B cell (primary cell): ENCODE measurements around the gene CLDN7. TPM values are rescaled to one million over a fixed set of nuclear protein-coding genes. Genes with fewer than 3 reads are reported as not detected.
A peak's percentile ranks its signal among the peaks of the same experiment; 100 is the strongest.

Experiments used
- ATAC-seq: fragments of 200-7000 bp; cut with Tn5 transposase; one replicate; pipeline ENCODE4 v1.10.0; 2021; ENCODE audit warnings: low read depth, mild to moderate bottlenecking, moderate number of reproducible peaks, moderate library complexity
- CTCF ChIA-PET: fragments of 350-600 bp; sonication (Branson Sonifier 250); formaldehyde crosslinking; loops from one replicate; lab custom pipeline; 2021; ENCODE audit warnings: antibody characterized with exemption, inconsistent platforms; lab: Charles Lee
- POLR2A ChIA-PET: fragments of 350-600 bp; sonication (Branson Sonifier 250); formaldehyde crosslinking; loops from one replicate; lab custom pipeline; 2021; ENCODE audit warnings: antibody characterized with exemption; lab: Charles Lee
- DNase-seq: peaks from one replicate; pipeline ENCODE4 v3.0.0; 2013
- H2AFZ ChIP-seq: 2 replicates; pipeline ENCODE4 v1.6.1; 2012; ENCODE audit warnings: mild to moderate bottlenecking, low read depth, low read length; ENCODE audit not compliant: insufficient read depth, poor library complexity, severe bottlenecking
- H3K27ac ChIP-seq, 2 donors: 1 replicate in 1 of 2; 2 replicates in 1 of 2; pipeline ENCODE4 v1.5.1; 2012 to 2013; ENCODE audit warnings: low read length in 2 of 2, mild to moderate bottlenecking in 2 of 2, moderate library complexity in 1 of 2
- H3K27me3 ChIP-seq, 4 experiments: fragments of 200-600 bp in 1 of 4; sonication (generic) in 1 of 4; replicated peaks in 1 of 4; 1 replicate in 2 of 4; 2 replicates in 2 of 4; pipeline versions ENCODE4 v1.6.1 to v1.7.0; 2013 to 2016; ENCODE audit warnings: low read length in 3 of 4, mild to moderate bottlenecking in 2 of 4, mixed read lengths in 1 of 4, moderate library complexity in 1 of 4; ENCODE audit not compliant: insufficient read depth in 4 of 4, control insufficient read depth in 3 of 4; ENCODE audit errors: control extremely low read depth in 1 of 4
- H3K36me3 ChIP-seq, 2 experiments: replicated peaks in 1 of 2; 1 replicate in 1 of 2; 2 replicates in 1 of 2; pipeline versions ENCODE4 v1.6.1 to v1.7.1; 2013; ENCODE audit warnings: low read length in 1 of 2; ENCODE audit not compliant: insufficient read depth in 2 of 2, control insufficient read depth in 1 of 2; ENCODE audit errors: control extremely low read depth in 1 of 2, extremely low read depth in 1 of 2
- H3K4me1 ChIP-seq, 2 donors: fragments of 200-600 bp in 1 of 2; sonication (generic) in 1 of 2; 1 replicate in 1 of 2; 2 replicates in 1 of 2; pipeline versions ENCODE4 v1.5.1 to v1.6.1; 2013 to 2017; ENCODE audit warnings: low read length in 2 of 2; ENCODE audit not compliant: control insufficient read depth in 2 of 2, insufficient read depth in 2 of 2
- H3K4me2 ChIP-seq: replicated peaks from 2 replicates; pipeline ENCODE3; 2012; ENCODE audit warnings: mild to moderate bottlenecking, low read depth, low read length; ENCODE audit not compliant: poor library complexity, severe bottlenecking
- H3K4me3 ChIP-seq, 5 experiments: fragments of 200-600 bp in 1 of 5; sonication (generic) in 1 of 5; 1 replicate in 3 of 5; 2 replicates in 2 of 5; pipeline versions ENCODE4 v1.5.1 to v1.7.0; 2011 to 2016; ENCODE audit warnings: low read length in 4 of 5, mild to moderate bottlenecking in 4 of 5, low read depth in 2 of 5, control low read depth in 1 of 5, moderate library complexity in 1 of 5; ENCODE audit not compliant: insufficient read depth in 1 of 5; ENCODE audit errors: control extremely low read depth in 1 of 5, extremely low read depth in 1 of 5
- H3K79me2 ChIP-seq: fragments of 200-600 bp; sonication (generic); one replicate; pipeline ENCODE4 v1.6.0; 2016; ENCODE audit warnings: low read length; ENCODE audit not compliant: control insufficient read depth, insufficient read depth
- H3K9ac ChIP-seq: fragments of 200-600 bp; sonication (generic); 2 replicates; pipeline ENCODE4 v1.6.1; 2017; ENCODE audit warnings: mild to moderate bottlenecking, low read length, moderate library complexity
- H3K9me3 ChIP-seq, 3 donors: one replicate each; pipeline versions ENCODE4 v1.6.1 to v1.7.1; 2013; ENCODE audit warnings: low read length in 2 of 3; ENCODE audit not compliant: control insufficient read depth in 2 of 3, insufficient read depth in 1 of 3; ENCODE audit errors: control extremely low read depth in 1 of 3
- H4K20me1 ChIP-seq: 2 replicates; pipeline ENCODE4 v1.6.0; 2012; ENCODE audit warnings: mild to moderate bottlenecking, low read length; ENCODE audit not compliant: insufficient read depth, control insufficient read depth, poor library complexity, severe bottlenecking
- H3K27ac Mint-ChIP-seq: one replicate; pipeline ENCODE4 v1.8.0; 2021; ENCODE audit warnings: mixed read lengths
- H3K27me3 Mint-ChIP-seq: one replicate; pipeline ENCODE4 v1.8.0; 2021; ENCODE audit warnings: mixed read lengths
- H3K4me1 Mint-ChIP-seq: one replicate; pipeline ENCODE4 v1.8.0; 2021; ENCODE audit warnings: mixed read lengths
- H3K4me3 Mint-ChIP-seq: one replicate; pipeline ENCODE4 v1.8.0; 2021; ENCODE audit warnings: mixed read lengths
- H3K9me3 Mint-ChIP-seq: one replicate; pipeline ENCODE4 v1.8.0; 2022; ENCODE audit warnings: mixed read lengths; ENCODE audit not compliant: insufficient read depth
- CTCF ChIP-seq: fragments of 200-600 bp; IDR thresholded peaks from one replicate; pipeline ENCODE4 v1.8.0; 2022; ENCODE audit warnings: antibody characterized with exemption, mild to moderate bottlenecking
- EZH2 ChIP-seq: IDR thresholded peaks from 2 replicates; pipeline ENCODE4 v1.6.1; 2012; ENCODE audit warnings: borderline replicate concordance, low read depth, mild to moderate bottlenecking, moderate library complexity, low read length; ENCODE audit not compliant: insufficient read depth, poor library complexity, severe bottlenecking
- WGBS: methylation state at CpG from one replicate; pipeline ENCODE4 v1.1.5; 2013; ENCODE audit warnings: missing lambda C conversion rate; ENCODE audit not compliant: insufficient coverage; 5-methylcytosine and 5-hydroxymethylcytosine counted together
- intact Hi-C: fragments of 100-400 bp; cut with micrococcal nuclease; formaldehyde crosslinking; loops from one replicate; pipeline ENCODE4 v1.10.0; 2022
- polyA plus RNA-seq: library from polyadenylated mRNA; depleted of rRNA; stranded (reverse); fragments of >200 nt; gene quantifications from 2 replicates; pipeline ENCODE4 v1.2.3, GENCODE V29; 2012
- total RNA-seq, 2 donors: library from RNA; stranded (reverse); fragments of 120-200 nt in 1 of 2; gene quantifications; 1 replicate in 1 of 2; 2 replicates in 1 of 2; pipeline versions ENCODE4 v1.2.3 to v1.2.4, GENCODE V29; 2013 to 2022

The CLDN7 gene
- total and polyA plus RNA-seq, 2 donors (not counting 1 experiment from before 2014, with no cell fraction given): 1.2 to 5.8 TPM

- Mint-ChIP-seq H3K27ac (peak within 1 kb of the TSS; percentile 93), H3K4me1 (peaks cover 48% of the 10 kb centered on the region), H3K9me3 (no peaks in the 10 kb centered on the region), H3K27me3 (no peaks in the 10 kb centered on the region), H3K4me3 (peak within 1 kb of the TSS; percentile 97)
- Histone ChIP-seq H3K4me3 (peak within 1 kb of the TSS; percentile 31 to 86 (median 80)), H4K20me1 (no peaks in the 10 kb centered on the region), H3K9me3 (no peaks in the 10 kb centered on the region), H3K27me3 (no peaks in the 10 kb centered on the region), H2AFZ (peak within 1 kb of the TSS; percentile 86), H3K79me2 (peaks cover 7% of the 10 kb centered on the region), H3K4me1 (peaks cover 20 to 47% of the 10 kb centered on the region in 2 donors), H3K36me3 (peaks cover 0 to 29% of the 10 kb centered on the region in 2 experiments), H3K27ac (peak within 1 kb of the TSS; percentile 42 to 78), H3K4me2 (peak within 1 kb of the TSS; percentile 94), H3K9ac (peak within 1 kb of the TSS; percentile 83)
- ChIA-PET CTCF (interaction anchor here (0.7 to 3.8 kb wide), 19 partner anchors 10 to 217 kb away, joined by 3 to 47 read pairs (median 5); partner anchors contain the start of genes ACAP1, DVL2, GABARAP and PHF23), POLR2A (interaction anchor here (0.5 to 9.1 kb wide), 10 partner anchors 13 to 187 kb away, joined by 3 to 157 read pairs (median 5); partner anchors contain the start of genes CTDNEP1, DVL2, ELP5 and GABARAP)
- no peak for TF ChIP-seq EZH2
- no peak for TF ChIP-seq CTCF
- ATAC-seq (peak; percentile 76), DNase-seq (peak; percentile 78)
- intact Hi-C loops: loop anchor here (1.0 to 2.0 kb wide), 4 partner anchors 14 to 77 kb away; partner anchors contain the start of genes DVL2 and PHF23
- 2% methylated on average over 62 of the region's 63 CpGs for WGBS
Measured at GRCh38 chr17:7219812-7220592, 42.3 kb downstream of the CLDN7 start, which contains the start of the genes ACADVL and DLG4. TSS of gene ACADVL (plus strand) at chr17:7219938. CDS start at chr17:7219985, 47 bp downstream. TSS of gene DLG4 (minus strand) at chr17:7219836.
